Measurements from ENCODE around the gene CACNA1I. TPM values are rescaled to one million over a fixed set of nuclear protein-coding genes. Genes with fewer than 3 reads are reported as not detected.

The CACNA1I gene
- total RNA-seq, 4 donors from 2014 or later = not detected

DNA sequence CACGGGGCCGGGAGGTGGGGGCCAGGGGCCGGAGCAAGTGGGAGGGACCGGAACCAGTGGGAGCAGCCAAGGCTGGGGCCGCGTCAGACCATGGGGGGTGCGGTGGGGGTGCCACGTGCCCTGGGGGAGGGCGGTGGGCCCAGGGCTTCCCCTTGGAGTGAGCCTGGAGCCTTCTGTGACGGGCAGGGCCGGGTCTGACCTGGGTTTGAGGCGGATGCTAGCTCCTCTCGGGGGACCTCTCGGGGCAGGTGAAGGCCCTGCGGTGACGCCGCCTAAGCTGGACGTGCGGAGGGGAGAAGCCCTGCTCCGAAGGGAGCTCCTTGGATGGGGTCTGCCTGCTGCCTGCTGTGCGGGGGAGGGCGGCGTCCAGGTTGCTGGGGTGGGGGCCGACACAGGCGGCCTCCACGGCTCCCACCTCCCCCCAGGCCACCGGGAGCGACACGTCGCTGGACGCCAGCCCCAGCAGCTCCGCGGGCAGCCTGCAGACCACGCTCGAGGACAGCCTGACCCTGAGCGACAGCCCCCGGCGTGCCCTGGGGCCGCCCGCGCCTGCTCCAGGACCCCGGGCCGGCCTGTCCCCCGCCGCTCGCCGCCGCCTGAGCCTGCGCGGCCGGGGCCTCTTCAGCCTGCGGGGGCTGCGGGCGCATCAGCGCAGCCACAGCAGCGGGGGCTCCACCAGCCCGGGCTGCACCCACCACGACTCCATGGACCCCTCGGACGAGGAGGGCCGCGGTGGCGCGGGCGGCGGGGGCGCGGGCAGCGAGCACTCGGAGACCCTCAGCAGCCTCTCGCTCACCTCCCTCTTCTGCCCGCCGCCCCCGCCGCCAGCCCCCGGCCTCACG lies 115.0 kb downstream of the CACNA1I start:
- DNase-seq (no peak), ATAC-seq (no peak)
- TF ChIP-seq, protein P1, sequence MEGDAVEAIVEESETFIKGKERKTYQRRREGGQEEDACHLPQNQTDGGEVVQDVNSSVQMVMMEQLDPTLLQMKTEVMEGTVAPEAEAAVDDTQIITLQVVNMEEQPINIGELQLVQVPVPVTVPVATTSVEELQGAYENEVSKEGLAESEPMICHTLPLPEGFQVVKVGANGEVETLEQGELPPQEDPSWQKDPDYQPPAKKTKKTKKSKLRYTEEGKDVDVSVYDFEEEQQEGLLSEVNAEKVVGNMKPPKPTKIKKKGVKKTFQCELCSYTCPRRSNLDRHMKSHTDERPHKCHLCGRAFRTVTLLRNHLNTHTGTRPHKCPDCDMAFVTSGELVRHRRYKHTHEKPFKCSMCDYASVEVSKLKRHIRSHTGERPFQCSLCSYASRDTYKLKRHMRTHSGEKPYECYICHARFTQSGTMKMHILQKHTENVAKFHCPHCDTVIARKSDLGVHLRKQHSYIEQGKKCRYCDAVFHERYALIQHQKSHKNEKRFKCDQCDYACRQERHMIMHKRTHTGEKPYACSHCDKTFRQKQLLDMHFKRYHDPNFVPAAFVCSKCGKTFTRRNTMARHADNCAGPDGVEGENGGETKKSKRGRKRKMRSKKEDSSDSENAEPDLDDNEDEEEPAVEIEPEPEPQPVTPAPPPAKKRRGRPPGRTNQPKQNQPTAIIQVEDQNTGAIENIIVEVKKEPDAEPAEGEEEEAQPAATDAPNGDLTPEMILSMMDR (IDR thresholded peaks at IDR 0.05 in 4 of 5, conservative IDR thresholded peaks at IDR 0.05 in 1 of 5) = no peak
- TF ChIP-seq POLR2A (IDR thresholded peaks at IDR 0.05) = no peak
- Histone ChIP-seq H3K9me3 (no peaks in the 10 kb centered on the region), H3K27ac (no peak overlapping the region), H3K27me3 (peaks cover 15 to 33% (median 27%) of the 10 kb centered on the region in 3 donors), H3K4me1 (no peaks in the 10 kb centered on the region), H3K36me3 (no peaks in the 10 kb centered on the region), H3K4me3 (no peak overlapping the region)
- intact Hi-C loops (cut with DNase I; ENCODE audit: low total_unique reads) (no loop called here), in situ Hi-C loops (cut with MboI; ENCODE audit: low sequenced_read_pairs in 4 of 4) (no loop called here)

DNA sequence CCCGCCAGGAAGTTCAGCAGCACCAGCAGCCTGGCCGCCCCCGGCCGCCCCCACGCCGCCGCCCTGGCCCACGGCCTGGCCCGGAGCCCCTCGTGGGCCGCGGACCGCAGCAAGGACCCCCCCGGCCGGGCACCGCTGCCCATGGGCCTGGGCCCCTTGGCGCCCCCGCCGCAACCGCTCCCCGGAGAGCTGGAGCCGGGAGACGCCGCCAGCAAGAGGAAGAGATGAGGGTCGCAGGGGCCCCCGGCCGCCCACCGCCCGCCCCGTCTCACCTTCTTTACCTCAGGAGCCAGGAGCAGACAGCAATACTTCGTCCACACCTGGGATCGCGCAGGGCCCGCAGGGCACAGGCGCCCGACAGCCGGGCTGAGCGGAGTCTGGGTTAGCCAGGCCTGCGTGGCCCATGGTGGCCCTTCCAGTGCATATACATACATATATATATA lies 115.6 kb downstream of the CACNA1I start:
- H3K27ac ChIP-seq = no peak overlapping the region
- TF ChIP-seq, protein P1 (IDR thresholded peaks at IDR 0.05 in 4 of 5, conservative IDR thresholded peaks at IDR 0.05 in 1 of 5) = no peak
- TF ChIP-seq POLR2A (IDR thresholded peaks at IDR 0.05) = no peak
- intact Hi-C loops (cut with DNase I; ENCODE audit: low total_unique reads) (no loop called here), in situ Hi-C loops (cut with MboI; ENCODE audit: low sequenced_read_pairs in 4 of 4) (no loop called here)
- DNase-seq (no peak), ATAC-seq (no peak)
- H3K4me1 ChIP-seq = no peaks in the 10 kb centered on the region
- no peak overlapping the region for H3K4me3 ChIP-seq
- no peaks in the 10 kb centered on the region for H3K36me3 ChIP-seq
- no peaks in the 10 kb centered on the region for H3K9me3 ChIP-seq
- H3K27me3 ChIP-seq = peaks cover 22 to 39% (median 32%) of the 10 kb centered on the region in 3 donors

DNA sequence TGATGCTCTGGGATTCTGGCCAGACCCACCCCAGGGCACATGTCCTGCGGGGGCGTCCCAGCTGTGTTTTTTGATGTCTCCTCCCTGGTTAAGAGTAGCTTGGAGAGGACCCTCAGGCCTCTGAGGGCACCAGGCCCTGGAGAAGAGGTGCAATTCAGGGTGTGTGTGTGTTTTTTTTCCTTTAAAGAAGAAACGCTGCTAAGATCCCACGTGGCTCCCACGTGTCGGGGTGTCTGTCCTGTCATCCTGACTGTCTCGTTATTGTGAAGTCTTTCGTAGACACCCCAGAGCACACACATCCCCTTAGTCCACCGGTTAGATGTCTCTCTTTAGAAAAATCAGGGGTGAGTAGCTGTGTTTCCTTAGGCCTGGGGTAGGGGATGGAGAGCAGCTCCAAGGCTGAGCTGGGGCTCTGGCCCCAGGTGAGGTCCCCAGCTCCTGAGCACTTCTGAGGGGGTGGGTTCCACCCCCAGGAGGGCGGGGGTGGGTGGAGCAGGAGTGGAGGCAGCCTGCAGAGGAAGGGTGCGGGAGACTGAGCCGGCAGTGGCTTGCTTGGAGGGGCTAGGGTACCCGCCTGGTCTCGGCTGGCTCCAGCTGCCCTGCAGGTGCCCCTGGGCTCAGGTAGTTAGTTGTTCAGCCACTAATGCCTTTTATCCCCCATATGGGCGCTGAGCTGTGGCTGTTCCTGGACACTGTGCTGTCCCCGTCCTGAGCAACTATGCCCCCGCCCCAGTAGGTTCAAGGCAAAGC lies 116.4 kb downstream of the CACNA1I start:
- Histone ChIP-seq H3K27me3 (peaks cover 29 to 47% (median 38%) of the 10 kb centered on the region in 3 donors), H3K4me3 (no peak overlapping the region), H3K4me1 (no peaks in the 10 kb centered on the region), H3K36me3 (no peaks in the 10 kb centered on the region), H3K27ac (no peak overlapping the region), H3K9me3 (no peaks in the 10 kb centered on the region)
- ATAC-seq (no peak), DNase-seq (no peak)
- TF ChIP-seq POLR2A (IDR thresholded peaks at IDR 0.05) = no peak
- TF ChIP-seq, protein P1 (IDR thresholded peaks at IDR 0.05 in 4 of 5, conservative IDR thresholded peaks at IDR 0.05 in 1 of 5) = no peak
- in situ Hi-C loops (cut with MboI; ENCODE audit: low sequenced_read_pairs in 4 of 4) = no loop called here
- intact Hi-C loops (cut with DNase I; ENCODE audit: low total_unique reads) = no loop called here

DNA sequence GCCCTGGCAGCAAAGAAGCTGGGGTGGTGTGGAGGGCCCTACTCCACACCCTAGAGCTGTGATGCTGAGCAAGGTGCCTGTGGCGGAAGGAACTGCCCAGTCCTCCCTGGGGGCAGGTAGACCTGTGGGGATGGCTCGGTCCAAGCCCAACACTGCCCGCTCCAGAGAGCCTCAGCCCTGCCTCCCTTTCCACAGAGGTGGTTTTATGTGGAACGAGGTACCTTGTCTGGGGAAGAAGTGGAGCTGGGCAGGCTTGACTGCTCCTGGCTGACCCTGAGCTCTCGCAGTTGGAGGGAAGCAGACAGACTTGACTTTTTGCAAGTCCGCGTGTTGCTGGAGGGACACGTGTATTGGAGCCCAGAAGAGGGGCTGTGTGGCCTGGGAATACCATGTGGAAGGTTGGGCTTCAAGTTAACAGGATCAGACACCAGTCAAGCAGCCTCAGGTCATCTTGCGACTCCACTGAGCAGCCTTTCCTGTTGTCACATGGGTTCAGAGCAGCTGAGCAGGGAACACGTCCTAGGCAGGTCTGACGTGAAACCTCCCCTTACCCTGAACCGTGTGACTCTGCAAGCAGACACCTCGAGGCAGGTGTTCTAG lies 117.7 kb downstream of the CACNA1I start:
- in situ Hi-C loops (cut with MboI; ENCODE audit: low sequenced_read_pairs in 4 of 4) (no loop called here), intact Hi-C loops (cut with DNase I; ENCODE audit: low total_unique reads) (no loop called here)
- DNase-seq (no peak), ATAC-seq (no peak)
- no peak overlapping the region for H3K4me3 ChIP-seq
- H3K27ac ChIP-seq = no peak overlapping the region
- H3K9me3 ChIP-seq = no peaks in the 10 kb centered on the region
- H3K27me3 ChIP-seq = peaks cover 38 to 47% (median 43%) of the 10 kb centered on the region in 3 donors
- no peaks in the 10 kb centered on the region for H3K36me3 ChIP-seq
- no peak for TF ChIP-seq POLR2A (IDR thresholded peaks at IDR 0.05)
- TF ChIP-seq, protein P1 (IDR thresholded peaks at IDR 0.05 in 4 of 5, conservative IDR thresholded peaks at IDR 0.05 in 1 of 5) = no peak
- no peaks in the 10 kb centered on the region for H3K4me1 ChIP-seq
